ENCODE results near the gene CUEDC1. TPM values are rescaled to one million over a fixed set of nuclear protein-coding genes. Genes with fewer than 3 reads are reported as not detected.

CUEDC1 gene
- total and polyA plus RNA-seq, 3 experiments from 2014 or later: 0.33 to 0.73 TPM; not detected in 1

DNA sequence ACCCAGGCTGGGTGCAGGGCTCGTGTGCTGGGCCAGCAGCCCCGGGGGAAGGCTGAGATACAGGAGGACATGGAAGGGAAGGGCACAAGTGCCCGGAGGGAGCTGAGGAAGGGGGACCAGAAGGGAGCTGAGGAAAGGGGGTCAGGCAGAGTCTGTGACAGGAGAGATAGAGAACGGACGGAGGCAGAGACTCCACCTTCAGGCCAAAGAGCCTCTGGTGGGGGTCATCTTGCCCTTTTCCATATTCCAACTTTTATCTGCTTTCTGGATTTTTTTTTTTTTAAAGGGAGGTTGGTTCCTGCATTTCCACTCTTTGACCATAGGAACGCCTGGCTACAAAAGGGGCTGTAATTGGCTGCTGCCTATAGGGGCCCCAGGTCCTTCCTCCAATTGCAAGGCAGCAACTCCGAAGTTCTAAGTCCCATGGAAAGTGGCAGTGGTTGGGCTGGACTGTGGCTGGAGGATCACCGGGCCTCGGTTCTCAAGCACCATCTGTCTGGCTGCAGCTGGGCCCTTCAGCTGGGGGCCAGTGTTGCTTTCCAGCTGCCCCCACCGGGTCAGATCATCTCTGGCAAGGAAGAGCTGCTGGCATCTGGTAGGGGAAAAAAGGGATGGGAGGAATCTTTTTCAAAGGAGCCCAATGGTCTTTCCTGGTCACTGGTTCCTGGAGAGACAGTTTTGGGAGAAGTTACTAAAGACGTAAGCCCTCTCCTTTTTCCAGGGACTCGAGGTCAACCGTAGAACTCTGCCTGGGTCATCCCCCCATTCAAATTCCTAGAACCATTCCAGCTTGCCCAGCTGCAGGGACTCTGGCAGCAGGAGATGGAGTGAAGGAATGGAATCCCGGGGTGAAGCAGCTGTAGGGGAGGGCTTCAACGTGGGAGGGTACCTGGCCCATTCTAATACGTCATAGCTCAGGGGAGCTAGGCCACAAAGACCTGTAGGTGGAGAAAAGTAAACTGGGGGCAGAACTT is 92.2 kb downstream of the CUEDC1 start:
- Mint-ChIP-seq H3K4me1 (peaks cover 10 to 21% (median 11%) of the 10 kb centered on the region in 3 donors), H3K27me3 (peaks cover 23 to 39% of the 10 kb centered on the region in 2 donors), H3K27ac (no peak overlapping the region), H3K4me3 (peak overlapping the region in 1 of 7 donors; percentile 10), H3K9me3 (no peaks in the 10 kb centered on the region), H3K36me3 (no peaks in the 10 kb centered on the region)
- Histone ChIP-seq H3K27me3 (ENCODE audit: insufficient read depth, low read length, poor library complexity, severe bottlenecking) (peaks cover 4% of the 10 kb centered on the region), H3K4me1 (ENCODE audit: insufficient read depth, low read length) (peaks cover 19% of the 10 kb centered on the region), H3K9me3 (ENCODE audit: low read length) (no peaks in the 10 kb centered on the region), H3K4me3 (ENCODE audit: low read length) (no peak overlapping the region), H3K36me3 (ENCODE audit: insufficient read depth, low read length) (no peaks in the 10 kb centered on the region), H3K27ac (ENCODE audit: low read depth, low read length) (no peak overlapping the region)
- DNase-seq: peak in 1 of 5 donors; percentile 10
- POLR2A ChIA-PET: no interaction called here
- CTCF ChIA-PET: interaction anchor here (1.4 to 6.7 kb wide), 2 partner anchors 134 to 138 kb away, joined by 4 to 54 read pairs; no protein-coding TSS in a partner anchor

GRCh38 chr17:57861790-57862693 is 93.2 kb downstream of the CUEDC1 start:
- H3K27me3 Mint-ChIP-seq: peaks cover 24 to 40% of the 10 kb centered on the region in 2 donors
- ChIA-PET CTCF (interaction anchor here (1.4 to 6.7 kb wide), 3 partner anchors 12 to 139 kb away, joined by 4 to 54 read pairs (median 19); partner anchors contain the start of gene MRPS23), POLR2A (interaction anchor here (2.1 kb wide), 1 partner anchor 12 kb away, joined by 12 read pairs; the partner anchor contains the start of gene MRPS23)
- Histone ChIP-seq H3K27ac (ENCODE audit: low read depth, low read length) (no peak overlapping the region), H3K27me3 (ENCODE audit: insufficient read depth, low read length, poor library complexity, severe bottlenecking) (peaks cover 4% of the 10 kb centered on the region), H3K9me3 (ENCODE audit: low read length) (no peaks in the 10 kb centered on the region), H3K36me3 (ENCODE audit: insufficient read depth, low read length) (no peaks in the 10 kb centered on the region), H3K4me1 (ENCODE audit: insufficient read depth, low read length) (peaks cover 13% of the 10 kb centered on the region), H3K4me3 (ENCODE audit: low read length) (no peak overlapping the region)
- DNase-seq: no peak
- H3K9me3 Mint-ChIP-seq: no peaks in the 10 kb centered on the region
- H3K36me3 Mint-ChIP-seq: no peaks in the 10 kb centered on the region
- H3K4me1 Mint-ChIP-seq: peaks cover 10 to 17% (median 11%) of the 10 kb centered on the region in 3 donors
- peak overlapping the region in 1 of 8 donors; percentile 72 for H3K27ac Mint-ChIP-seq
- H3K4me3 Mint-ChIP-seq: peak overlapping the region in 3 of 7 donors; percentile 24 to 61 (median 57)

- H3K36me3 ChIP-seq (ENCODE audit: insufficient read depth, low read length): no peaks in the 10 kb centered on the region
- Mint-ChIP-seq H3K36me3 (no peaks in the 10 kb centered on the region), H3K27ac (peak overlapping the region in 4 of 8 donors; percentile 47 to 93 (median 62)), H3K4me3 (peak overlapping the region; percentile 25 to 84 (median 79)), H3K9me3 (no peaks in the 10 kb centered on the region), H3K27me3 (peaks cover 24 to 40% of the 10 kb centered on the region in 2 donors), H3K4me1 (peaks cover 10 to 17% (median 11%) of the 10 kb centered on the region in 3 donors)
- peaks cover 4% of the 10 kb centered on the region for H3K27me3 ChIP-seq (ENCODE audit: insufficient read depth, low read length, poor library complexity, severe bottlenecking)
- peak overlapping the region; percentile 14 for H3K4me3 ChIP-seq (ENCODE audit: low read length)
- ChIA-PET POLR2A (interaction anchor here (0.5 to 2.1 kb wide), 6 partner anchors 10 to 293 kb away, joined by 3 to 12 read pairs (median 4); partner anchors contain the start of genes MRPS23 and VEZF1), CTCF (interaction anchor here (0.8 to 6.7 kb wide), 13 partner anchors 9 to 261 kb away, joined by 3 to 54 read pairs (median 5); partner anchors contain the start of genes MRPS23 and SRSF1)
- DNase-seq: peak; percentile 6 to 58 (median 22)
- H3K27ac ChIP-seq (ENCODE audit: low read depth, low read length): no peak overlapping the region
- H3K9me3 ChIP-seq (ENCODE audit: low read length): no peaks in the 10 kb centered on the region
- H3K4me1 ChIP-seq (ENCODE audit: insufficient read depth, low read length): peaks cover 13% of the 10 kb centered on the region
Measured at GRCh38 chr17:57861000-57861789, 94.0 kb downstream of the CUEDC1 start.

DNA sequence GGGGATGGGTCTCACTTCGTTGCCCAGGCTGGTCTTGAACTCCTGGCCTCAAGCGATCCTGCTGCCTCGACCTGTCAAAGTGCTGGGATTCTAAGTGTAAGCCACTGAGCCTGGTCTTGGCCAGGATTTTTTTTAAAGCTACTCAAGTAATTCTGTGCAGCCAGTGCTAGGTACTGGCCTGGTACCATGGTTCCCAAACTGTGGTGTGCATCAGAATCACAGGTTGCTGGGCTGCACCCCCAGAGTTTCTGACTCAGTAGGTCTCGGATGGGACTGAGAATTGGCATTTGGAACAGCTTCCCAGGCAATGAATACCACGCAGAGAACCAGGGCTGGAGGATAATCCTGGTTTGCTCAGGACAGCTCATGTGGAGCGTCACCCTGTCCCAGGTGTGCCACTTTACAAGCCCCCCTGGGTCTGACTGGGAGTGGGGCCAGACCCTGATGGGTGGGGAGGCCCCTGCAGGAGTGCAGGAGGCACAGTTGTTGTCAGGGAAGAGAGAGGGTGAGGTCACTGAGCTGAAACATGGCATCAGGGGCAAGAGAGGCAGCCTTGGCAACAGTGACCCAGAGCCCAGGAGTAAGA is 94.7 kb downstream of the CUEDC1 start:
- POLR2A ChIA-PET: interaction anchor here (0.6 to 2.1 kb wide), 5 partner anchors 11 to 310 kb away, joined by 3 to 12 read pairs (median 4); partner anchors contain the start of genes MRPS23 and VEZF1
- Histone ChIP-seq H3K4me3 (ENCODE audit: low read length) (peak overlapping the region; percentile 14), H3K36me3 (ENCODE audit: insufficient read depth, low read length) (no peaks in the 10 kb centered on the region), H3K9me3 (ENCODE audit: low read length) (no peaks in the 10 kb centered on the region), H3K27me3 (ENCODE audit: insufficient read depth, low read length, poor library complexity, severe bottlenecking) (peaks cover 4% of the 10 kb centered on the region), H3K27ac (ENCODE audit: low read depth, low read length) (no peak overlapping the region), H3K4me1 (ENCODE audit: insufficient read depth, low read length) (peaks cover 13% of the 10 kb centered on the region)
- DNase-seq: no peak
- no peaks in the 10 kb centered on the region for H3K9me3 Mint-ChIP-seq
- peak overlapping the region in 2 of 8 donors; percentile 73 to 78 for H3K27ac Mint-ChIP-seq
- CTCF ChIA-PET: interaction anchor here (0.8 to 6.7 kb wide), 14 partner anchors 9 to 262 kb away, joined by 3 to 54 read pairs (median 5); partner anchors contain the start of genes MRPS23 and SRSF1
- H3K36me3 Mint-ChIP-seq: no peaks in the 10 kb centered on the region
- peaks cover 24 to 40% of the 10 kb centered on the region in 2 donors for H3K27me3 Mint-ChIP-seq
- H3K4me3 Mint-ChIP-seq: peak overlapping the region in 6 of 7 donors; percentile 71 to 84 (median 80)
- peaks cover 10 to 17% (median 11%) of the 10 kb centered on the region in 3 donors for H3K4me1 Mint-ChIP-seq

GRCh38 chr17:57859601-57860413 is 95.4 kb downstream of the CUEDC1 start:
- H3K36me3 ChIP-seq (ENCODE audit: insufficient read depth, low read length): no peaks in the 10 kb centered on the region
- no peaks in the 10 kb centered on the region for H3K9me3 Mint-ChIP-seq
- peak in 1 of 5 donors; percentile 1 for DNase-seq
- H3K9me3 ChIP-seq (ENCODE audit: low read length): no peaks in the 10 kb centered on the region
- no peaks in the 10 kb centered on the region for H3K36me3 Mint-ChIP-seq
- no peak overlapping the region for H3K4me3 ChIP-seq (ENCODE audit: low read length)
- H3K4me3 Mint-ChIP-seq: peak overlapping the region in 1 of 7 donors; percentile 52
- peaks cover 24 to 40% of the 10 kb centered on the region in 2 donors for H3K27me3 Mint-ChIP-seq
- H3K27ac ChIP-seq (ENCODE audit: low read depth, low read length): no peak overlapping the region
- ChIA-PET POLR2A (interaction anchor here (0.6 kb wide), 2 partner anchors 12 to 311 kb away, joined by 3 read pairs; no protein-coding TSS in a partner anchor), CTCF (interaction anchor here (1.0 to 6.7 kb wide), 16 partner anchors 10 to 263 kb away, joined by 3 to 54 read pairs (median 5); partner anchors contain the start of genes MRPS23 and SRSF1)
- peaks cover 13% of the 10 kb centered on the region for H3K4me1 ChIP-seq (ENCODE audit: insufficient read depth, low read length)
- peaks cover 10 to 17% (median 11%) of the 10 kb centered on the region in 3 donors for H3K4me1 Mint-ChIP-seq
- peaks cover 4% of the 10 kb centered on the region for H3K27me3 ChIP-seq (ENCODE audit: insufficient read depth, low read length, poor library complexity, severe bottlenecking)
- H3K27ac Mint-ChIP-seq: no peak overlapping the region

- Histone ChIP-seq H3K27ac (ENCODE audit: low read depth, low read length) (no peak overlapping the region), H3K27me3 (ENCODE audit: insufficient read depth, low read length, poor library complexity, severe bottlenecking) (peaks cover 4% of the 10 kb centered on the region), H3K9me3 (ENCODE audit: low read length) (no peaks in the 10 kb centered on the region), H3K4me1 (ENCODE audit: insufficient read depth, low read length) (peaks cover 13% of the 10 kb centered on the region), H3K36me3 (ENCODE audit: insufficient read depth, low read length) (no peaks in the 10 kb centered on the region), H3K4me3 (ENCODE audit: low read length) (no peak overlapping the region)
- ChIA-PET CTCF (interaction anchor here (1.0 to 6.7 kb wide), 11 partner anchors 9 to 356 kb away, joined by 3 to 54 read pairs (median 6); partner anchors contain the start of genes MRPS23 and SRSF1), POLR2A (no interaction called here)
- H3K4me3 Mint-ChIP-seq: no peak overlapping the region
- H3K27me3 Mint-ChIP-seq: peaks cover 24 to 37% of the 10 kb centered on the region in 2 donors
- no peaks in the 10 kb centered on the region for H3K36me3 Mint-ChIP-seq
- DNase-seq: no peak
- H3K9me3 Mint-ChIP-seq: no peaks in the 10 kb centered on the region
- peak overlapping the region in 1 of 8 donors; percentile 75 for H3K27ac Mint-ChIP-seq
- H3K4me1 Mint-ChIP-seq: peaks cover 10 to 17% (median 11%) of the 10 kb centered on the region in 3 donors
Measured at GRCh38 chr17:57858838-57859237, 96.4 kb downstream of the CUEDC1 start.

Measured in CD8-positive, alpha-beta memory T cell (primary cell).